B cell (primary cell): ENCODE measurements around the gene NFATC2. TPM values are rescaled to one million over a fixed set of nuclear protein-coding genes. Genes with fewer than 3 reads are reported as not detected.

Experiments used
- ATAC-seq: fragments of 200-7000 bp; cut with Tn5 transposase; one replicate; pipeline ENCODE4 v1.10.0; 2021; ENCODE audit warnings: low read depth, mild to moderate bottlenecking, moderate number of reproducible peaks, moderate library complexity
- CTCF ChIA-PET: fragments of 350-600 bp; sonication (Branson Sonifier 250); formaldehyde crosslinking; loops from one replicate; lab custom pipeline; 2021; ENCODE audit warnings: antibody characterized with exemption, inconsistent platforms; lab: Charles Lee
- POLR2A ChIA-PET: fragments of 350-600 bp; sonication (Branson Sonifier 250); formaldehyde crosslinking; loops from one replicate; lab custom pipeline; 2021; ENCODE audit warnings: antibody characterized with exemption; lab: Charles Lee
- DNase-seq: peaks from one replicate; pipeline ENCODE4 v3.0.0; 2013
- H2AFZ ChIP-seq: 2 replicates; pipeline ENCODE4 v1.6.1; 2012; ENCODE audit warnings: mild to moderate bottlenecking, low read depth, low read length; ENCODE audit not compliant: insufficient read depth, poor library complexity, severe bottlenecking
- H3K27ac ChIP-seq, 2 donors: 1 replicate in 1 of 2; 2 replicates in 1 of 2; pipeline ENCODE4 v1.5.1; 2012 to 2013; ENCODE audit warnings: low read length in 2 of 2, mild to moderate bottlenecking in 2 of 2, moderate library complexity in 1 of 2
- H3K27me3 ChIP-seq, 4 experiments: fragments of 200-600 bp in 1 of 4; sonication (generic) in 1 of 4; replicated peaks in 1 of 4; 1 replicate in 2 of 4; 2 replicates in 2 of 4; pipeline versions ENCODE4 v1.6.1 to v1.7.0; 2013 to 2016; ENCODE audit warnings: low read length in 3 of 4, mild to moderate bottlenecking in 2 of 4, mixed read lengths in 1 of 4, moderate library complexity in 1 of 4; ENCODE audit not compliant: insufficient read depth in 4 of 4, control insufficient read depth in 3 of 4; ENCODE audit errors: control extremely low read depth in 1 of 4
- H3K36me3 ChIP-seq, 2 experiments: replicated peaks in 1 of 2; 1 replicate in 1 of 2; 2 replicates in 1 of 2; pipeline versions ENCODE4 v1.6.1 to v1.7.1; 2013; ENCODE audit warnings: low read length in 1 of 2; ENCODE audit not compliant: insufficient read depth in 2 of 2, control insufficient read depth in 1 of 2; ENCODE audit errors: control extremely low read depth in 1 of 2, extremely low read depth in 1 of 2
- H3K4me1 ChIP-seq, 2 donors: fragments of 200-600 bp in 1 of 2; sonication (generic) in 1 of 2; 1 replicate in 1 of 2; 2 replicates in 1 of 2; pipeline versions ENCODE4 v1.5.1 to v1.6.1; 2013 to 2017; ENCODE audit warnings: low read length in 2 of 2; ENCODE audit not compliant: control insufficient read depth in 2 of 2, insufficient read depth in 2 of 2
- H3K4me2 ChIP-seq: replicated peaks from 2 replicates; pipeline ENCODE3; 2012; ENCODE audit warnings: mild to moderate bottlenecking, low read depth, low read length; ENCODE audit not compliant: poor library complexity, severe bottlenecking
- H3K4me3 ChIP-seq, 5 experiments: fragments of 200-600 bp in 1 of 5; sonication (generic) in 1 of 5; 1 replicate in 3 of 5; 2 replicates in 2 of 5; pipeline versions ENCODE4 v1.5.1 to v1.7.0; 2011 to 2016; ENCODE audit warnings: low read length in 4 of 5, mild to moderate bottlenecking in 4 of 5, low read depth in 2 of 5, control low read depth in 1 of 5, moderate library complexity in 1 of 5; ENCODE audit not compliant: insufficient read depth in 1 of 5; ENCODE audit errors: control extremely low read depth in 1 of 5, extremely low read depth in 1 of 5
- H3K79me2 ChIP-seq: fragments of 200-600 bp; sonication (generic); one replicate; pipeline ENCODE4 v1.6.0; 2016; ENCODE audit warnings: low read length; ENCODE audit not compliant: control insufficient read depth, insufficient read depth
- H3K9ac ChIP-seq: fragments of 200-600 bp; sonication (generic); 2 replicates; pipeline ENCODE4 v1.6.1; 2017; ENCODE audit warnings: mild to moderate bottlenecking, low read length, moderate library complexity
- H3K9me3 ChIP-seq, 3 donors: one replicate each; pipeline versions ENCODE4 v1.6.1 to v1.7.1; 2013; ENCODE audit warnings: low read length in 2 of 3; ENCODE audit not compliant: control insufficient read depth in 2 of 3, insufficient read depth in 1 of 3; ENCODE audit errors: control extremely low read depth in 1 of 3
- H4K20me1 ChIP-seq: 2 replicates; pipeline ENCODE4 v1.6.0; 2012; ENCODE audit warnings: mild to moderate bottlenecking, low read length; ENCODE audit not compliant: insufficient read depth, control insufficient read depth, poor library complexity, severe bottlenecking
- H3K27ac Mint-ChIP-seq: one replicate; pipeline ENCODE4 v1.8.0; 2021; ENCODE audit warnings: mixed read lengths
- H3K27me3 Mint-ChIP-seq: one replicate; pipeline ENCODE4 v1.8.0; 2021; ENCODE audit warnings: mixed read lengths
- H3K4me1 Mint-ChIP-seq: one replicate; pipeline ENCODE4 v1.8.0; 2021; ENCODE audit warnings: mixed read lengths
- H3K4me3 Mint-ChIP-seq: one replicate; pipeline ENCODE4 v1.8.0; 2021; ENCODE audit warnings: mixed read lengths
- H3K9me3 Mint-ChIP-seq: one replicate; pipeline ENCODE4 v1.8.0; 2022; ENCODE audit warnings: mixed read lengths; ENCODE audit not compliant: insufficient read depth
- CTCF ChIP-seq: fragments of 200-600 bp; IDR thresholded peaks from one replicate; pipeline ENCODE4 v1.8.0; 2022; ENCODE audit warnings: antibody characterized with exemption, mild to moderate bottlenecking
- EZH2 ChIP-seq: IDR thresholded peaks from 2 replicates; pipeline ENCODE4 v1.6.1; 2012; ENCODE audit warnings: borderline replicate concordance, low read depth, mild to moderate bottlenecking, moderate library complexity, low read length; ENCODE audit not compliant: insufficient read depth, poor library complexity, severe bottlenecking
- WGBS: methylation state at CpG from one replicate; pipeline ENCODE4 v1.1.5; 2013; ENCODE audit warnings: missing lambda C conversion rate; ENCODE audit not compliant: insufficient coverage; 5-methylcytosine and 5-hydroxymethylcytosine counted together
- intact Hi-C: fragments of 100-400 bp; cut with micrococcal nuclease; formaldehyde crosslinking; loops from one replicate; pipeline ENCODE4 v1.10.0; 2022
- polyA plus RNA-seq: library from polyadenylated mRNA; depleted of rRNA; stranded (reverse); fragments of >200 nt; gene quantifications from 2 replicates; pipeline ENCODE4 v1.2.3, GENCODE V29; 2012
- total RNA-seq, 2 donors: library from RNA; stranded (reverse); fragments of 120-200 nt in 1 of 2; gene quantifications; 1 replicate in 1 of 2; 2 replicates in 1 of 2; pipeline versions ENCODE4 v1.2.3 to v1.2.4, GENCODE V29; 2013 to 2022

NFATC2 gene
- total and polyA plus RNA-seq, 2 donors (not counting 1 experiment from before 2014, with no cell fraction given): 10.1 to 38.0 TPM

- Histone ChIP-seq H3K27me3 (no peaks in the 10 kb centered on the region), H3K27ac (no peak overlapping the region), H4K20me1 (peaks cover 66% of the 10 kb centered on the region), H3K9ac (no peak overlapping the region), H3K36me3 (peaks cover 3 to 63% of the 10 kb centered on the region in 2 experiments), H3K4me2 (no peak overlapping the region), H3K4me1 (peaks cover 18 to 32% of the 10 kb centered on the region in 2 donors), H2AFZ (no peak overlapping the region), H3K79me2 (peaks cover 61% of the 10 kb centered on the region), H3K9me3 (peaks cover 0 to 13% (median 0%) of the 10 kb centered on the region in 3 donors), H3K4me3 (no peak overlapping the region)
- ChIA-PET CTCF (no interaction called here), POLR2A (no interaction called here)
- no peaks in the 10 kb centered on the region for H3K9me3 Mint-ChIP-seq
- ATAC-seq: no peak
- WGBS: 100% methylated on average over 7 of the region's 7 CpGs
- peaks cover 50% of the 10 kb centered on the region for H3K4me1 Mint-ChIP-seq
- no peaks in the 10 kb centered on the region for H3K27me3 Mint-ChIP-seq
- no peak for TF ChIP-seq EZH2
- no peak for TF ChIP-seq CTCF
- H3K4me3 Mint-ChIP-seq: no peak overlapping the region
- intact Hi-C loops: no loop called here
- no peak overlapping the region for H3K27ac Mint-ChIP-seq
- DNase-seq: no peak
Observed at GRCh38 chr20:51508780-51509179, 33.7 kb downstream of the NFATC2 start.

- Histone ChIP-seq H3K4me3 (no peak overlapping the region), H3K4me1 (peaks cover 15 to 32% of the 10 kb centered on the region in 2 donors), H3K36me3 (peaks cover 3 to 57% of the 10 kb centered on the region in 2 experiments), H2AFZ (no peak overlapping the region), H3K27ac (no peak overlapping the region), H3K4me2 (no peak overlapping the region), H4K20me1 (peaks cover 60% of the 10 kb centered on the region), H3K9ac (no peak overlapping the region), H3K27me3 (no peaks in the 10 kb centered on the region), H3K9me3 (peaks cover 0 to 13% (median 0%) of the 10 kb centered on the region in 3 donors), H3K79me2 (peaks cover 55% of the 10 kb centered on the region)
- no peak for DNase-seq
- no peak overlapping the region for H3K27ac Mint-ChIP-seq
- TF ChIP-seq EZH2 (no peak), CTCF (no peak)
- no peaks in the 10 kb centered on the region for H3K27me3 Mint-ChIP-seq
- intact Hi-C loops: no loop called here
- H3K4me3 Mint-ChIP-seq: no peak overlapping the region
- CTCF ChIA-PET: no interaction called here
- ATAC-seq: no peak
- peaks cover 51% of the 10 kb centered on the region for H3K4me1 Mint-ChIP-seq
- H3K9me3 Mint-ChIP-seq: no peaks in the 10 kb centered on the region
- WGBS: 94% methylated on average over 11 of the region's 17 CpGs
- POLR2A ChIA-PET: no interaction called here
Observed at GRCh38 chr20:51508158-51508557, 34.4 kb downstream of the NFATC2 start.
